Panc1 (cell line): ENCODE data around the gene ZNF831.

Source experiments
- CTCF ChIP-seq: fragments of 450-650 bp; IDR thresholded peaks from 2 replicates; pipeline ENCODE4 v1.5.1; 2017; ENCODE audit warnings: mild to moderate bottlenecking
- POLR2AphosphoS5 ChIP-seq: IDR thresholded peaks from 2 replicates; pipeline ENCODE4 v1.6.1; 2012; ENCODE audit warnings: mild to moderate bottlenecking, low read depth, low read length, moderate library complexity
- REST ChIP-seq, 2 experiments: IDR thresholded peaks; 2 replicates each; pipeline ENCODE4 v1.6.1; 2011 to 2012; ENCODE audit warnings: low read depth in 2 of 2, control low read depth in 1 of 2, low read length in 1 of 2, mild to moderate bottlenecking in 1 of 2, moderate library complexity in 1 of 2; ENCODE audit not compliant: insufficient read depth in 1 of 2
- SIN3A ChIP-seq: IDR thresholded peaks from 2 replicates; pipeline ENCODE4 v1.6.1; 2012; ENCODE audit warnings: low read depth, mild to moderate bottlenecking, low read length, moderate library complexity, borderline replicate concordance; ENCODE audit not compliant: insufficient read depth
- TCF7L2 ChIP-seq: IDR thresholded peaks from 2 replicates; pipeline ENCODE4 v1.6.1; 2011; ENCODE audit warnings: mild to moderate bottlenecking, low read depth, low read length, inconsistent platforms

DNA sequence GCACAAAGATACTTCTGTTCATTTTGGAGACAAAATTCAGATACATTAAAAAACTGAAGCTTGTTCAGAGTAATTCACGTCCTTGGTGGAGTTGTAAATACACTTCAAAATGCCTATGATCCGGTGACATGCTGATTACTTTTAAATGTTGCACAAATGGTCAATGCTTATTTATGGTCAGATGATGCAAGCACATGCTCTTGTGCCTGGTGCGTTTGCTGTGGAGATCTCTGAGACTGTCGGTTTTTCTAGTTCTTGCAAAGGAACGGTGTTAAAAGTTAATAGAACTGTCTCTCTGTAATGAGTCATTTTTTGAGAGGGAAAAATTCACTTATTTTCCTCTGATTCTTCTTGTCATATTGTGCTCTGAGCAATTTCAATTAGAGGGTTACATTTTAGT is 91.6 kb downstream of the ZNF831 start:
- no peak for TF ChIP-seq CTCF
- TF ChIP-seq POLR2AphosphoS5 = no peak
- no peak for TF ChIP-seq REST (IDR thresholded peaks at IDR 0.05; ENCODE audit: insufficient read depth in 1 of 2, low read depth in 2 of 2, low read length in 1 of 2)
- TF ChIP-seq TCF7L2 = no peak
- no peak for TF ChIP-seq SIN3A
